Fibroblast of skin of right biceps (primary cell): ENCODE data around the gene SNAP29.
"Not testable (repeated sequence)": the region's sequence is repeated elsewhere in the genome, so short reads cannot be mapped to it uniquely, and the experiment has no call there.

Experiments used
- DNase-seq: peaks from one replicate; pipeline ENCODE4 v3.0.0-alpha.2; 2013

The SNAP29 gene

GRCh38 chr22:20935049-20935448 lies 76.2 kb downstream of the SNAP29 start:
- not testable (repeated sequence) for DNase-seq

GRCh38 chr22:20935780-20936539 lies 77.2 kb downstream of the SNAP29 start:
- not testable (repeated sequence) for DNase-seq

DNA sequence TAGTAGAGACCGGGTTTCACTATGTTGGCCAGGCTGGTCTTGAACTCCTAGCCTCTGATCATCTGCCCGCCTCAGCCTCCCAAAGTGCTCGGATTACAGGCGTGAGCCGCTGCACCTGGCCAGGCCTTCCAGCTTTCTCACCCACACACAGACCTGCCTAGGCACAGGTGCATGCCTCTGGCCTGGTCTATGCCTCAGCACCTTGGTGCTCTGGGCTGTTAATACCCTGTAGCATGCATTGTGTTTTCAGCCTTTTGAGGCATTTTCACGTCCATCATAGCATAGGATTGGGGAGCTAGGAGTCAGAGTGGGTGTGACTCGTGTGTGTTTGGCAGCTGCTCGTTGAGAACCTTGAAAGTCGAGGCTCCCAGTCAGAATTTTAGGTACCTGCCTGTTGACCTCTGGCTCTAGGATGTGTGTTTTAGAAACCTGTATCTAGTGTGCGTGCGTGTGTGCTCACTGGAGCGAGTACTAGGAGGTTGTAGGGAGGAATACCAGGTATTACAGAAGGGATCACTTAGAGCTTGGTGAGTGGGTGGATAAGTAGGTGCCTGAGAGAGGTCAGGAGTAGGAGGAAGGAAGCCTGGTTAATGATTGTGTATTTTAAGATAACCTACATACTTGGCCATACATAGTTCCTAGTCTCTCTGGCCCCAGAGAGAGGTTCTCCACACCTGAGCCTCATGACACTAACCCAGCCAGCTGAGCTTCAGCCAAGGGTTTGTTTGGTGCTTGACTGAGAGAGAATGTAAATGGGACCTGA lies 78.4 kb downstream of the SNAP29 start:
- no peak for DNase-seq

DNA sequence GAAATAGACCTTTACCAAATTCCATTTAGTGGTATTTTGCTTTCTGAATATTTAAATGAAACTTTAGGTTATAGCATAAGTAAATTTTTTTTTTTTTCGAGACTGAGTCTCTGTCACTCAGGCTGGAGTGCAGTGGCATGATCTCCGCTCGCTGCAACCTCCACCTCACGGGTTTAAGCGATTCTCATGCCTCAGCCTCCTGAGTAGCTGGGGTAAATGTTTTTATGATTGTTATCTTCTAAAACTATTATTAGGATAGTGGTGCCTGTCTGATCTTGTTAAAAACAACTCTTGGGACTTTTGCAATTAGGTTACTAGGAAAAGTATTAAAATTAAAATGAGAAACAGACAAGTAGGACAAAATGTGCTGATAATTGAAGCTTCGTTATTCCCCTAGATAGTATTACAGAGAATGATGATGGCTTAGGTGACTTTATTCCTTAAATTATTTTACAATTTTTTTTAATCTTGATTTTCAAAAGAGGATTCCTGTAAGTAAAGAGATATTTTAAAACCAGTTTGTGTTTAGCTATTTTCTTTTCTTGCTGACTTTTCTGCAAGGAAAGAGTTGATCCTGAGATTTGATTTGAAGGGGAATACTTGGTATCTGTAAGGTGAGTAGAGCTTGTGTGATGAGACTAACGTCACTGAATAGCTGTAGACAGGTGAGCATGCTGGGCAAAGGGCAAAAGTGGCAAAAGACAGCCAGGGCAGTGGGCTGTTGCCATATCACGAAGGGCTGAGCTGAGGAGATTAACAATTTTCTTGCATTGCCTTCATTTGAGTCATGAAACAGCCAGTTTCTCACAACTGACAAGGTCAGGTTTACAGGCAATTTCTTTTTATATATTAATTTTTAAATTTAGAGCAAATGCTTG lies 79.2 kb downstream of the SNAP29 start:
- DNase-seq: no peak

- not testable (repeated sequence) for DNase-seq
Measured at GRCh38 chr22:20939457-20940185, 80.8 kb downstream of the SNAP29 start.

GRCh38 chr22:20940186-20940651 lies 81.4 kb downstream of the SNAP29 start:
- DNase-seq: peak; percentile 23
